Neuronal stem cell (in vitro differentiated cells): ENCODE measurements around the gene ZNF320.
"Not testable (repeated sequence)": the region's sequence is repeated elsewhere in the genome, so short reads cannot be mapped to it uniquely, and the experiment has no call there.

Source experiments
- DNase-seq: peaks from one replicate; pipeline ENCODE4 v3.0.0-alpha.2; 2013; ENCODE audit warnings: low spot score
- H2AFZ ChIP-seq: one replicate; pipeline ENCODE4 v1.6.1; 2013; ENCODE audit warnings: mild to moderate bottlenecking, low read length, inconsistent platforms
- H2AK5ac ChIP-seq: 2 replicates; pipeline ENCODE4 v1.6.1; 2013; ENCODE audit warnings: low read depth, mild to moderate bottlenecking, inconsistent platforms, low read length, moderate library complexity, mixed read lengths
- H2BK120ac ChIP-seq: 2 replicates; pipeline ENCODE4 v1.6.1; 2013; ENCODE audit warnings: low read depth, mild to moderate bottlenecking, inconsistent platforms, low read length, moderate library complexity, mixed read lengths
- H2BK12ac ChIP-seq: one replicate; pipeline ENCODE4 v1.6.1; 2013; ENCODE audit warnings: low read length, inconsistent platforms
- H2BK15ac ChIP-seq: 2 replicates; pipeline ENCODE4 v1.6.1; 2013; ENCODE audit warnings: mild to moderate bottlenecking, low read length, inconsistent platforms, mixed read lengths
- H2BK5ac ChIP-seq: one replicate; pipeline ENCODE4 v1.6.1; 2013; ENCODE audit warnings: inconsistent platforms, mild to moderate bottlenecking, low read length, moderate library complexity
- H3K14ac ChIP-seq: one replicate; pipeline ENCODE4 v1.6.1; 2013; ENCODE audit warnings: low read length, inconsistent platforms
- H3K18ac ChIP-seq: 2 replicates; pipeline ENCODE4 v1.6.1; 2013; ENCODE audit warnings: low read length, inconsistent platforms
- H3K23ac ChIP-seq: 2 replicates; pipeline ENCODE4 v1.6.1; 2013; ENCODE audit warnings: low read depth, mild to moderate bottlenecking, mixed read lengths, low read length, inconsistent platforms; ENCODE audit not compliant: poor library complexity
- H3K27ac ChIP-seq: replicated peaks from 3 replicates; pipeline ENCODE4 v1.5.1; 2013; ENCODE audit warnings: low read length, inconsistent platforms
- H3K27me3 ChIP-seq, 3 experiments: 2 replicates each; pipeline ENCODE4 v1.6.1; 2013; ENCODE audit warnings: low read length in 3 of 3, mild to moderate bottlenecking in 2 of 3, inconsistent platforms in 1 of 3, low read depth in 1 of 3, mixed read lengths in 1 of 3, moderate library complexity in 1 of 3; ENCODE audit not compliant: control insufficient read depth in 3 of 3, insufficient read depth in 3 of 3
- H3K36me3 ChIP-seq, 2 donors: replicated peaks in 1 of 2; 2 replicates each; pipeline ENCODE4 v1.6.1; 2013; ENCODE audit warnings: low read length in 2 of 2; ENCODE audit not compliant: control insufficient read depth in 2 of 2, insufficient read depth in 2 of 2
- H3K4ac ChIP-seq: 2 replicates; pipeline ENCODE4 v1.6.1; 2013; ENCODE audit warnings: inconsistent platforms, mild to moderate bottlenecking, low read length, moderate library complexity
- H3K4me1 ChIP-seq, 2 donors: 1 replicate in 1 of 2; 2 replicates in 1 of 2; pipeline ENCODE4 v1.6.1; 2013; ENCODE audit warnings: low read length in 2 of 2, low read depth in 1 of 2; ENCODE audit not compliant: control insufficient read depth in 2 of 2, insufficient read depth in 1 of 2
- H3K4me2 ChIP-seq: one replicate; pipeline ENCODE4 v1.6.1; 2013; ENCODE audit warnings: mild to moderate bottlenecking, low read length, inconsistent platforms; ENCODE audit not compliant: insufficient read depth, poor library complexity, severe bottlenecking
- H3K4me3 ChIP-seq, 2 donors: 2 replicates each; pipeline ENCODE4 v1.5.1; 2013; ENCODE audit warnings: low read length in 2 of 2, mild to moderate bottlenecking in 2 of 2, inconsistent platforms in 1 of 2, moderate library complexity in 1 of 2
- H3K79me1 ChIP-seq: one replicate; pipeline ENCODE4 v1.6.1; 2013; ENCODE audit warnings: low read depth, mild to moderate bottlenecking, inconsistent platforms, low read length, moderate library complexity
- H3K9ac ChIP-seq: one replicate; pipeline ENCODE4 v1.6.1; 2013; ENCODE audit warnings: mild to moderate bottlenecking, low read depth, low read length, inconsistent platforms; ENCODE audit not compliant: poor library complexity
- H3K9me3 ChIP-seq, 2 donors: replicated peaks in 1 of 2; 2 replicates each; pipeline versions ENCODE3 to v1.6.1; 2013; ENCODE audit warnings: low read length in 2 of 2, mild to moderate bottlenecking in 2 of 2, inconsistent platforms in 1 of 2, low read depth in 1 of 2, mixed read lengths in 1 of 2, moderate library complexity in 1 of 2; ENCODE audit not compliant: control insufficient read depth in 2 of 2, insufficient read depth in 1 of 2
- H4K8ac ChIP-seq: one replicate; pipeline ENCODE4 v1.6.1; 2013; ENCODE audit warnings: low read depth, mild to moderate bottlenecking, inconsistent platforms, low read length, moderate library complexity
- H4K91ac ChIP-seq: one replicate; pipeline ENCODE4 v1.6.1; 2013; ENCODE audit warnings: low read length, low read depth, mild to moderate bottlenecking, inconsistent platforms; ENCODE audit not compliant: poor library complexity
- WGBS, 2 donors: extraction: QIAGEN DNeasy Blood & Tissue Kit; methylation state at CpG; one replicate each; pipeline ENCODE4 v1.1.7; 2013; ENCODE audit warnings: missing lambda C conversion rate in 2 of 2, mixed read lengths in 1 of 2; ENCODE audit not compliant: insufficient read length in 2 of 2, insufficient replicate concordance in 1 of 2; ENCODE audit errors: extremely low coverage in 2 of 2; 5-methylcytosine and 5-hydroxymethylcytosine counted together

The ZNF320 gene

GRCh38 chr19:52924641-52925040, 27.2 kb upstream of the ZNF320 start:
- H2BK15ac ChIP-seq, H4K91ac ChIP-seq, H2BK120ac ChIP-seq, H2AK5ac ChIP-seq, H3K4me2 ChIP-seq, H3K27ac ChIP-seq, H3K4me3 ChIP-seq, H3K23ac ChIP-seq, H4K8ac ChIP-seq, H3K18ac ChIP-seq, H2BK5ac ChIP-seq, H2AFZ ChIP-seq, H3K4me1 ChIP-seq, DNase-seq, H3K79me1 ChIP-seq, H3K27me3 ChIP-seq, H2BK12ac ChIP-seq, H3K14ac ChIP-seq, H3K4ac ChIP-seq, H3K9ac ChIP-seq: not testable (repeated sequence)
- H3K36me3 ChIP-seq, result peaks cover 1 to 38% of the 10 kb centered on the region in 2 donors
- H3K9me3 ChIP-seq, result peaks cover 0 to 22% of the 10 kb centered on the region in 2 donors
- WGBS, 2 donors, result no CpG with 5 or more reads among the region's 9 CpGs

GRCh38 chr19:52923778-52924593, 26.6 kb upstream of the ZNF320 start:
- peaks cover 2% of the 10 kb centered on the region for H3K79me1 ChIP-seq
- no peak overlapping the region for H2AFZ ChIP-seq
- H3K14ac ChIP-seq, result no peak overlapping the region
- no peaks in the 10 kb centered on the region for H3K27me3 ChIP-seq
- no peak overlapping the region for H3K4ac ChIP-seq
- H2AK5ac ChIP-seq, result no peak overlapping the region
- no peak overlapping the region for H3K27ac ChIP-seq
- no CpG with 5 or more reads among the region's 18 CpGs for WGBS, 2 donors
- no peak overlapping the region for H2BK5ac ChIP-seq
- H4K8ac ChIP-seq, result no peak overlapping the region
- H3K4me1 ChIP-seq, result peaks cover 0 to 2% of the 10 kb centered on the region in 2 donors
- peaks cover 0 to 19% of the 10 kb centered on the region in 2 donors for H3K9me3 ChIP-seq
- peaks cover 1 to 32% of the 10 kb centered on the region in 2 donors for H3K36me3 ChIP-seq
- H3K23ac ChIP-seq, result no peak overlapping the region
- H2BK15ac ChIP-seq, result no peak overlapping the region
- no peak overlapping the region for H2BK12ac ChIP-seq
- no peak for DNase-seq
- no peak overlapping the region for H3K4me2 ChIP-seq
- no peak overlapping the region for H3K18ac ChIP-seq
- no peak overlapping the region for H2BK120ac ChIP-seq
- no peak overlapping the region for H3K9ac ChIP-seq
- no peak overlapping the region for H4K91ac ChIP-seq
- peak overlapping the region in 1 of 2 donors; percentile 47 for H3K4me3 ChIP-seq

GRCh38 chr19:52922841-52923777, 25.7 kb upstream of the ZNF320 start, which contains the start of gene ZNF888:
Gene ZNF888, minus strand, starts transcription at chr19:52923428. Its CDS starts 5,555 bp downstream, at chr19:52917873.
- peak within 1 kb of the TSS; percentile 82 for H3K27ac ChIP-seq
- peaks cover 2% of the 10 kb centered on the region for H3K79me1 ChIP-seq
- no peak within 1 kb of the TSS for H2BK120ac ChIP-seq
- H2BK15ac ChIP-seq, result no peak within 1 kb of the TSS
- no peak within 1 kb of the TSS for H3K4ac ChIP-seq
- H3K4me1 ChIP-seq, result peaks cover 0 to 2% of the 10 kb centered on the region in 2 donors
- no peak within 1 kb of the TSS for H2BK12ac ChIP-seq
- H2BK5ac ChIP-seq, result no peak within 1 kb of the TSS
- H3K9ac ChIP-seq, result peak within 1 kb of the TSS; percentile 81
- peak within 1 kb of the TSS; percentile 87 for H3K18ac ChIP-seq
- WGBS, 2 donors, result no CpG with 5 or more reads among the region's 55 CpGs
- peaks cover 0 to 10% of the 10 kb centered on the region in 2 donors for H3K9me3 ChIP-seq
- H3K14ac ChIP-seq, result no peak within 1 kb of the TSS
- H3K23ac ChIP-seq, result peak within 1 kb of the TSS; percentile 98
- H4K8ac ChIP-seq, result no peak within 1 kb of the TSS
- H4K91ac ChIP-seq, result no peak within 1 kb of the TSS
- H3K36me3 ChIP-seq, result peaks cover 0 to 25% of the 10 kb centered on the region in 2 donors
- H3K4me2 ChIP-seq, result peak within 1 kb of the TSS; percentile 67
- peak within 1 kb of the TSS; percentile 79 for H2AFZ ChIP-seq
- H3K27me3 ChIP-seq, result no peaks in the 10 kb centered on the region
- no peak within 1 kb of the TSS for H2AK5ac ChIP-seq
- peak within 1 kb of the TSS; percentile 47 to 83 for H3K4me3 ChIP-seq
- DNase-seq, result peak; percentile 72
